GM08714 (cell line): Measurements from ENCODE around the gene B3GNT2.

Experiments used
- H3K4me3 ChIP-seq: fragments of 200-500 bp; sonication (Bioruptor generic); 2 replicates; pipeline ENCODE4 v1.5.1; 2014; ENCODE audit warnings: mild to moderate bottlenecking, low read length, inconsistent platforms
- ZNF274 ChIP-seq: IDR thresholded peaks from 2 replicates; pipeline ENCODE4 v1.6.1; 2012; ENCODE audit warnings: mild to moderate bottlenecking, low read depth, low read length

B3GNT2 gene

GRCh38 chr2:62227386-62228075, 31.6 kb downstream of the B3GNT2 start:
- no peak for TF ChIP-seq ZNF274
- no peak overlapping the region for H3K4me3 ChIP-seq

GRCh38 chr2:62229082-62229605, 33.2 kb downstream of the B3GNT2 start:
- H3K4me3 ChIP-seq: no peak overlapping the region
- TF ChIP-seq ZNF274: no peak

- no peak for TF ChIP-seq ZNF274
- no peak overlapping the region for H3K4me3 ChIP-seq
Measured at GRCh38 chr2:62231541-62231940, 35.6 kb downstream of the B3GNT2 start.

- TF ChIP-seq ZNF274: no peak
- no peak overlapping the region for H3K4me3 ChIP-seq
Measured at GRCh38 chr2:62234755-62235655, 39.1 kb downstream of the B3GNT2 start.

- no peak for TF ChIP-seq ZNF274
Measured at GRCh38 chr2:62236499-62236898, 40.6 kb downstream of the B3GNT2 start.

GRCh38 chr2:62238236-62238635, 42.3 kb downstream of the B3GNT2 start:
- H3K4me3 ChIP-seq: no peak overlapping the region
- TF ChIP-seq ZNF274: no peak

More at GRCh38 chr2:62236499-62236898, 40.6 kb downstream of the B3GNT2 start:
- H3K4me3 ChIP-seq: no peak overlapping the region

- TF ChIP-seq ZNF274: no peak
- no peak overlapping the region for H3K4me3 ChIP-seq
Measured at GRCh38 chr2:62240546-62240945, 44.6 kb downstream of the B3GNT2 start.

GRCh38 chr2:62243983-62244382, 48.1 kb downstream of the B3GNT2 start:
- no peak overlapping the region for H3K4me3 ChIP-seq
- TF ChIP-seq ZNF274: no peak

- no peak for TF ChIP-seq ZNF274
- no peak overlapping the region for H3K4me3 ChIP-seq
Measured at GRCh38 chr2:62248226-62248625, 52.3 kb downstream of the B3GNT2 start.

- H3K4me3 ChIP-seq: no peak overlapping the region
- TF ChIP-seq ZNF274: no peak
Measured at GRCh38 chr2:62250239-62250638, 54.3 kb downstream of the B3GNT2 start.

- no peak overlapping the region for H3K4me3 ChIP-seq
- no peak for TF ChIP-seq ZNF274
Measured at GRCh38 chr2:62254424-62255266, 58.7 kb downstream of the B3GNT2 start.

- TF ChIP-seq ZNF274: no peak
- no peak overlapping the region for H3K4me3 ChIP-seq
Measured at GRCh38 chr2:62257466-62257865, 61.6 kb downstream of the B3GNT2 start.

GRCh38 chr2:62263076-62263715, 67.3 kb downstream of the B3GNT2 start:
- no peak overlapping the region for H3K4me3 ChIP-seq
- no peak for TF ChIP-seq ZNF274
